Superior temporal gyrus (tissue), 1 donor: ENCODE data around the gene LAMC3.

Experiments used
- DNase-seq: peaks from one replicate; pipeline ENCODE4 v3.0.0-alpha.2; 2016; ENCODE audit errors: extremely low spot score

The LAMC3 gene

GRCh38 chr9:130977811-130978221, 31.2 kb upstream of the LAMC3 start:
- no peak for DNase-seq

DNA sequence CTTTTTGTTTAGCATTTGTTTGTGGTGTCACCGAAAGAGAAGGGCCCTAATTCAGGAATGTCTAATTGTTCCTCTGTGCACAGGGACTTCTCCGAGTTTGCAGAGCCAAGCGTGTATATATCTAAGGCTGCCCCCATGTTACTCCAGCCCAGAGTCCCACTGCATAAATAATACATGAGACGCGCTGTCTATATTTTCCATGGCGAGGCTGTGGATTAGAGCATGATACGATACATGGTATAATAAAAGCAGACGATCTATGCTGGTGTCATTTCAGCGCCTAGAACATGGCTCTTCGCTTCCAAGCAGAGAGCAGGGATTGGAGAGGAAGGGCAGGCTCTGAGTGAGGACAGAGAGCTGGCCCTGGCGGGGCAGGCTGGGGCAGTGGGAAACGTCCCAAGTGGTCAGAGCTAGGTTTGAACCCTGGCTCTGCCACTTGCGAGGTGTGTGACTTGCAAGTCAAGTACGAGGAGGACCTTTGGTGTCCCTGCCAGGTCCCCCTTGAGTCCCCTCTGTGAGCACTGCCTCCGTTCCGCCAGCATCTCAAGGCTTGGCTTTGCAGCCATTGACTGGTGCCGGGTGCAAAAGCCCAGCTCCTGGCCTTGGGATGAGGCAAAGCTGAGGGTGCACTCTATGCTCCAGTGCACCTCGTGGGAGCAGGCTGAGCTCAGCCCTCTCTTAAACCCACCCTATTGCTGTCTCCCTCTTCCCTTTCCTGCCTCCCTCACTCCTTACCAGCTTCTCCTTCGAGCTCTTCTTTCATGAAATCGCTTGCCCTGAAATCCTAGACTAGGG, 29.2 kb upstream of the LAMC3 start:
- no peak for DNase-seq

- DNase-seq: no peak
Observed at GRCh38 chr9:130980526-130980925, 28.4 kb upstream of the LAMC3 start.

DNA sequence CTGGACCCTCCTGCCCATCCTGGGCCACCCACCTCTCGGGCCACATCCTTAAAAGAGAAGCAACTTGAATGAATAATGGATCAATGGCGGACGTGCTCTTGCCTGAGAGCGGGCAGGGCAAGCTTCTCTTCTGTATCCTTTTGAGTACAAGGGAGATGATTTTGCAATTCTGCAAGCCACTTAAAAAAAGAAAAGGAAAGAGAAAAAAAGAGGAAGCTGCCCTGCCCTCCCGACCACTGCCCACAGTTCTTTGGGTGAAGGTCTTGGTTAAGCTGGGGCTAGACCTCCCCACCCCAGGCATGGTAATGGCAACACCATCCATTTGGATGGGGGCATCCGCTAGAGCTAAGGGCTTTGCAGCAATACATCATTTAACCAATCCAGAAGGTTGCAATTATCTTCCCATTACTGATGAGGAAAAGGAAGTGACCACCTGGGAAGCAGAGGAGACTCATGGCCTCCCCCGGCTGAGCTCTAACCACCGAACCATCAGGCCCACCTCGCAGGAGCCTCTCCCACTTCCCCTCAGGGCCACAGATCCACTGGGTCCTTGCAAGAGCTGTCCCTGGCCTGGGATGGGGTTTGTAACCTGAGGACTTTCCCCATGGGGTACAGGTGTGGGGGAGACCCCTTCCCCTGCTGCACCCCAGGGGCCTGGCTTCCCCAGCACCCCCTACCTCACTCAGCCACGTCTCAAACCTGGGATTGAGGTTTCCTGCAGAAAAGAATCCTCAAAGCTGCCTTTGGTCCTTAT, 27.8 kb upstream of the LAMC3 start:
- no peak for DNase-seq

- DNase-seq: no peak
Observed at GRCh38 chr9:130981756-130982137, 27.2 kb upstream of the LAMC3 start.

GRCh38 chr9:130982636-130983358, 26.2 kb upstream of the LAMC3 start:
- DNase-seq: no peak

DNA sequence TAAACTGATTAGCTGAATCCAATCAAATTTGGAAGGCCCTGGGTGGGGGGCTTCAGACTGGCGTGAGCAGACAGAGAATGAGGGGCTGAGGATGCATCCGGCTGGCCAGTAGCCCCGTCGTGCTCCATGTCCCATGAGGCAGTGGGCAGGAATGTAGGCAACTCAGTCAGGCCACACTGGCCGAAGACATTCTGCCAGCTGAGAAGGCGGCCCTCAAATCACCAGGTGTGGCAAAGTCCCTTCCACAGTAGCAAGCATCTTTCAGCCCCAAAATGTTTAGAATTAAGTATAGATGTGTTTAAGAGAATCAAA, 25.7 kb upstream of the LAMC3 start:
- DNase-seq: no peak

DNA sequence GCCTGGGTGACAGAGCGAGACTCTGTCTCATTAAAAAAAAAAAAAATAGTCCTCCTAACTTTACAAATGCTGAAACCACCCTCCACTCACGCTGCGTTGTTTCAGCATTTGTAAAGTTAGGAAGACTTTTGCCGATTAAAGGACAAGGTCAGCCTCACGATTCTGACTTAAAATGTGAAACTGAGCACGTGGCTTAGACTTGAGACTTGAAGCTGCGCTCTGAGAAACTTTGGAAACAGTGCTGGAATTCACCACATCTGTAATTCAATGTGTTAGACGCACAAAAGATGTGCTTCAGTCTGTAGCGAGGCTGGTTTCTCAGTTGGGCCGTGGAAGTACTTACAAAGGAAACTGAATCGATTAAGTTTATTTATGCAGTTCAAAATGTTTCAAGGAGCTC, 25.0 kb upstream of the LAMC3 start:
- DNase-seq: no peak

DNA sequence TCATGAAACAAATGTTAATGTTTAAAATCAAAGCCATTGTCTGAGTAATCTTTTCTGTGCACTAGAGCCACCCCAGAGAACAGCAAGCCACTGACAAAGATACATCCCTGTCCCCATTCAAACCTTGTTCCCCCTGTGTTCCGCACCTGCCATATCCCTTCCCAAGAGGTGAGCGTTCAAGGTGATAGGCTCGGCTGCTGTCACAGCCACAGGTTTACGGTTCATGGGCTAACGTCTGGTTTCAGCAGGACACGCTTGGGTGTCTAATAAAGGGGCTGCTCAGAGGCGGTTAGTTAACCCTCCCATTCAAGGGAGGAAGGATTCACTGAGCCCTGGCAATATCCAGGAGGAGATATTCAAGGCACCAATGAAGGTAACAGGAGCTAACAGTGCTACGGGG, 24.5 kb upstream of the LAMC3 start:
- no peak for DNase-seq

DNA sequence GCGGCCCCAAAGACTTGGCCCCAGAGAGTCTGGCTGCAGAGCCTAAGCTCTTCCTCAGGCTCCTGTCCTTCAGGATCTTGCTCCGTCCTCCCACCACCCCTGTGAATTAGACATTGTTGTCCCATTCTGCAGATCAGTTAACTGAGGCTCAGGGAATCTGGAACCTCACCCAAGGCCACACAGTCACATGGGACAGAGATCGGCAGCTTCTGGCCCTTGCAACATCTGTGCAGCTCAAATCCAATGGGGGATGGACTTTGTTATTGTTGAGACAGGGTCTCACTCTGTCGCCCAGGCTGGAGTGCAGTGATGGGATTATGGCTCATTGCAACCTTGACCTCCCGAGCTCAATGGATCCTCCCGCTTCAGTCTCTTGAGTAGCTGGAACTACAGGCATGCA, 23.9 kb upstream of the LAMC3 start:
- DNase-seq: no peak

GRCh38 chr9:130985606-130986162, 23.3 kb upstream of the LAMC3 start:
- DNase-seq: no peak

- no peak for DNase-seq
Observed at GRCh38 chr9:130986356-130986965, 22.5 kb upstream of the LAMC3 start.

GRCh38 chr9:130987054-130987453, 21.9 kb upstream of the LAMC3 start:
- no peak for DNase-seq

GRCh38 chr9:130987738-130988399, 21.1 kb upstream of the LAMC3 start:
- no peak for DNase-seq

DNA sequence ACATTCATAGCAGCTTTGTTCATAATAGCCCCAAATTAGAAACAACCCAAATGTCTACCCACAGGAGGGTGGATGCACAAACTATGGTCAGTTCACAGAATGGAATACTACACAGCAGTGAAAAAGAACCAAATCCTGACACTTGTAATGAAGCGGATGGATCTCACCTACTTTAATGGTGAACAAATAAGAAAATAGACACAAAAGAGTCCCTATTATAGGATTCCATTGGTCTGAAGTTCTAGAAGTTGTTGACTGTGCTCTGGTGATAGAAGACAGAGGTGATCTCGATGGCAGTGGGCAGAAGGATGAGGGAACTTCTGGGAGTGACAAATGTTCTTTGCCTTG, 20.6 kb upstream of the LAMC3 start:
- no peak for DNase-seq

DNA sequence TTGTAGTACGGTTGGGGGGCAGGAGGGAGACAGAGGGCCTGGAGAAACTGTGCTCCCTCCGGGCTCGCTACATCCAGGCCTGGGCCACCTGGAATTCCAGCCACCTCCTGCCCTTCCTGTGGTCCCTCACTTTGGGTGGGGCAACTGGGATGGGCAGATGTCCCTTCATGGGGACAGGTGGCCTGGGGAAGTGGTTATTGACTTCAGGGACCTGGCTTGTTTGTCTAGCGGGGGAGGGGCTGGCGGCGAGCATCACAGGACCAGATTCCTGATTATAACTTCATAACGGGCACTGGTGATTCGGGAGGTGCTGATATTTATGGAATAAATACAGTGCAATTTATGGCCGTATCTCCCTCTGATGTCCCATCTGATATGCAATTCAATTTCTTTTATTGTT, 20.1 kb upstream of the LAMC3 start:
- DNase-seq: no peak

DNA sequence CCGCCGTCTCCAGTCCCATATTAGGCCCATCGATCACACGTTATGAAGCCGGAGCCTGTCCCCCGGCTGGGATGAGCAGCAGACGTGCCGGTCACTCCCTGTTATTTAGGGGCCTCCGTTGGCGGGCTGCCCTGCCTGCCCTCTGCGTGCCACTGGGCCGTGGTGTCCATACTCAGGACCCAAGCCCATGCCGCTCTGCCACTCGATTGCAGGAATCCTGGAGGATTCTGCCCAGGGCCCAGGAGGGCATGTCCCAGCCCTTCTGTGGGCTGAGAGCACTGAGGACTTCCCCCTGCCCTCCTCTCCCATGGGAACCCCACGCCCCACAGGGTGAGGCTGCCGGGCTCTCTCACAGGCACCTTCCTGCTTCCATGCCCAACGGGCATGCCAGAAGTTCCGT, 19.6 kb upstream of the LAMC3 start:
- no peak for DNase-seq

GRCh38 chr9:130989891-130990290, 19.1 kb upstream of the LAMC3 start:
- no peak for DNase-seq

DNA sequence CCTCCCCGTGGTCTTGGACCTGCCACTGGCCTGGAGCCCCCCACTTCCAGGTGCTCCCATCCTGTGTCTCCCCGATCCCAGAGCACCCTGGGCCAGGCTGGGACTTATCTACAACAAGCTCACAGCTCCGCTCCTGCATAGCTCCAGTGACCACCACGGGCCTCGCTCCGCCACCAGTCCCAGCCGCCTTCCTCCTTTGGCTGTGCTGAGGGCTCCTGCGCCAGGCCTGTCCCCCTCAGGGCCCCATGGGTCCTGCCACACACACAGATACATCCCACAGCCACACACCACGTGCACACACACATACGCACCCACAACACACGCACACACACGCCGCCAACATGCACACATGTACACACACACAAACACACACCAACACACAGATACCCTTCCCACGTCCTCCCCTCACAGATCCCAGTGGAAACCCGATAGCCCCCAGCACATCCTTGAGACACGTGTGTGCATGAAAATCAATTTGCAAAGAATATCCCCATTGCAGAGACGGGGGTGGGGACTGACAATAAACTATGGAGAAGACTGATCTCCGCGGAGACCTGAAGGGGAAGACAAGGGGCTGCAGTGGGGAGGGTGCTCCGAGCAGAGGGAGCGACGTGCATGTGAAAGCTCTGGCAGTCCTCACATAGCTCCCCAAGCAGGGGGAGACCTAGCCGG, 18.5 kb upstream of the LAMC3 start:
- DNase-seq: no peak

DNA sequence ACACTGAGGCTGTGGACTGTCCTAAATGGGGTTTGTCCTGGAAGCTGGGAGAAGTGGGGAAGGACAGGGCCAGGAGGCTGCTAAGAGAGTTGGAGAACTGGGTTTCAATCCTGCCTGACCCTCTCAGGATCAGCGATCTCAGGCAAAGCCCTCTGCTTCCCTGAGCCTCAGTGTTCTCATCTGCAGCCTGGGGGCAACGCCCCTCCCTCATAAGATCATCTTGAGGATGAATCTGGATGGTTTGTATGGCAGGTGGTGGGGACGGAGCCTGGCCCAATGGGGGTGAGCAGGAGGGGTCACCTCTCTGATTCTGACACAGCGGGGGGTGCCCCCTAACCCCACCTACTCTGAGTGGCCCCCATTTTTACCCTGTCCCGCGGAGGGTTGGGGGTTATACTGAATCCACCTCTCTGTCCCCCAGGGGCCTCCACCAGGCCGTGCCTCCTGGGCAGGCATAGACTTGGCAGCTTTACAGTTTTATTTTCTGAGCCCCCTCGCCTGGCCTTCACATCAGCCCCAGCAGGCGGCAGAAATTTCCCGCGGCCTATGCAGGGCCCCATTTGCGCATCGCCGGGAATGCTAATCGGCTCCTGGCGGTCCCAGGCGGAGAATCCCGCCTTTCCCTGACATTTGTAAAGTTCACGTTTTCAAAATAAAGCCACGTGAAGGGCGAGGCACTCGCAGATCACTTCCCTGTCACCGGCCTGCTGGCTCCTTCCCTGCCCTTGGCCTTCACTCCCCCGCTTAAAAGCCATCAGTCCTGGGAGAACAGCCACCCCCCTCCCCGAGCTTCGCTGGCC, 17.8 kb upstream of the LAMC3 start:
- DNase-seq: no peak
